ENCODE data around the gene BCAS3. TPM values are rescaled to one million over a fixed set of nuclear protein-coding genes. Genes with fewer than 3 reads are reported as not detected.

Gene BCAS3
- total RNA-seq, 1 donor = 23.7 TPM

DNA sequence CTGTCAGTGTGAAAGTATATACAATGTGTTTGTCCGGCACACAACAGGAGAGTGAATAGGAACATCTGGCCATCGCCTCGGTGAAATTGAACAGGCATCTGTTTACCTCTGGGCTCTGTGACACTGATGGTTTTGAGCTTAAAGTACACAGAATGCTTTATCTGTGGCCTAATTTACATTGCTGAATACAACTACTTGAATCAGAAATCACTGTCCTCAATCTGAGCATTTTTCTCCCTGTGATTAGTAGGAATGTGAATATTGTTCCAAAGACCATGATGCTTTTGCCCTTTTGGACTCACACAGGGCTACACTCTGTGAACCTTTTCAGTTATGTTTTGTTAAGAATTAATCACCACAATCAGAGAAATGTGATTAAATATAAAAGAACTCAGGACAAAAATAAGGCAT lies 399.0 kb downstream of the BCAS3 start:
- TF ChIP-seq CTCF (IDR thresholded peaks at IDR 0.05; ENCODE audit: insufficient read depth, low read depth, low read length) = no peak
- no peak overlapping the region for H3K4me3 ChIP-seq (ENCODE audit: low read depth, low read length)
- no peak for DNase-seq (ENCODE audit: low read depth)

- H3K4me3 ChIP-seq (ENCODE audit: low read depth, low read length) = no peak overlapping the region
- DNase-seq (ENCODE audit: low read depth) = no peak
- no peak for TF ChIP-seq CTCF (IDR thresholded peaks at IDR 0.05; ENCODE audit: insufficient read depth, low read depth, low read length)
These were observed 404.3 kb downstream of the BCAS3 start for GRCh38 chr17:61081959-61082358.

DNA sequence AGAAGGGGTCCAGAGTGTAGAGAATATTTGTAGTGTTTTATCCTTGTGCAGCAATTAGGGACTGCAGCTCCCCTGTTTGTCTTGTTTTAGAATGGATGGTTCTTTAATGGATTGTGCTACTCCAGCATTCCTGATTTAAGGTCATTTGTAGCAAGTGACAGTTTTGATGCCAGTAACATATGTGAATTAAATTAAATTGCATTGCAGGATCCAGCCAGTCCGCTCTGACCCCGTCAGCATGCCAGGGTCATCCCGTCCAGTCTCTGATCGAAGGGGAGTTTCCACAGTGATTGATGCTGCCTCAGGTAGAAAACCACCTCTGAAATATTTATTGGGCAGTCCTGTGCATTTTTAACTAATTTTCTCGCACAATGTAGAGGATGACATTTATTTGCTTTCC lies 406.6 kb downstream of the BCAS3 start:
- no peak overlapping the region for H3K4me3 ChIP-seq (ENCODE audit: low read depth, low read length)
- TF ChIP-seq CTCF (IDR thresholded peaks at IDR 0.05; ENCODE audit: insufficient read depth, low read depth, low read length) = no peak
- no peak for DNase-seq (ENCODE audit: low read depth)

DNA sequence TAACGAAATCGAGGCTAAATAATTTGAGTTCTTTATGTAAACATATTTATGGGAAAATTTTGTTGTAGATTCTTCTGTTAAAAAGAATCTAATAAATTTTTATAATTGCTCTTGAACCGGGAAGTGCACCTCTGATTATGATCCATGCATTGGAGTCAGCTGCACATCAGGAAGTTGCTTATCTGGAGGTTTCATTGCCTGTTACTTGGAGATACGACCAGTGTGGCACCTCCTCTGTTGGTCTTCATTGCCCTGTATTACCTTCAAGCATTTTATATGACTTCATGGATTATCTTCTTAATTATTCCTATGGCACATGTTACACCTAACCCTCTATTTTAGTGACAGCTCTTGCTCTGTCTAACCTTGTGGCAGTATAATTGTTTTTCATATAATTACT lies 409.4 kb downstream of the BCAS3 start:
- TF ChIP-seq CTCF (IDR thresholded peaks at IDR 0.05; ENCODE audit: insufficient read depth, low read depth, low read length) = no peak

GRCh38 chr17:61088556-61088955 lies 410.9 kb downstream of the BCAS3 start:
- DNase-seq (ENCODE audit: low read depth) = peak; percentile 30
- no peak overlapping the region for H3K4me3 ChIP-seq (ENCODE audit: low read depth, low read length)
- TF ChIP-seq CTCF (IDR thresholded peaks at IDR 0.05; ENCODE audit: insufficient read depth, low read depth, low read length) = no peak

More for the DNA sequence above, 409.4 kb downstream of the BCAS3 start:
- no peak for DNase-seq (ENCODE audit: low read depth)
- H3K4me3 ChIP-seq (ENCODE audit: low read depth, low read length) = no peak overlapping the region

GRCh38 chr17:61091096-61091495 lies 413.4 kb downstream of the BCAS3 start:
- no peak for DNase-seq (ENCODE audit: low read depth)

More at GRCh38 chr17:61091096-61091495, 413.4 kb downstream of the BCAS3 start:
- no peak for TF ChIP-seq CTCF (IDR thresholded peaks at IDR 0.05; ENCODE audit: insufficient read depth, low read depth, low read length)
- H3K4me3 ChIP-seq (ENCODE audit: low read depth, low read length) = no peak overlapping the region
